ENCODE results near the gene TTC34. TPM values are rescaled to one million over a fixed set of nuclear protein-coding genes. Genes with fewer than 3 reads are reported as not detected.

TTC34 gene
- total RNA-seq, 1 donor from 2014 or later: 3.6 TPM

DNA sequence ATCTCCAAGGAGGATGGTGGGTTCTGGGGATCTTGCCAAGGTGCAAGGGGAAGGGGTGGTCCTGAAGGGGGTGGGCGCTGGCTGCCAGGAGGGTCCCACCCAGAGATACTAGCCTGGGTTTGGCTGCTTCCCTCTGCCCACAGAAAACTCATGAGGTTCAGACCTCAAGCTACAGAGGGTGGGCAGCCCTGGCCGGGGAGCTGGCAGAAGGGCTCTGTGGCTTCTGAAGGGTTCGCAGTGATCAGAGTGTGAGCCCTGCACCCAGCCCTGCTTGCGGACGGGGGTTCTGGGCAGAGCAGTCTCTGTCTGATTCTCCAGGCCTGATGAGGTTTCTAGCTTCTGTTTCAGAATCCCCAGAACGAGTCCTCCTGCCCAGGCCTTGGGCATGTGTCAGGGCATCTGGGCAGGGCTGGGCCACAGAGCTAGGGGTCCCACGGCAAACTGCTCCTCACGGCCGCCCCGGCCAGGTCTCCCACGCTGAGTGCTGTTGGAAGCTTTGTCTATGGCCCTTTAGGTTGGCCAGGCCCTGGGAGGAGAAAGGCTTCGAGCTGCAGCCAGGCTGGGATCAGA lies 168.0 kb downstream of the TTC34 start:
- H3K4me1 Mint-ChIP-seq: no peaks in the 10 kb centered on the region
- no peak for DNase-seq (ENCODE audit: low spot score in 2 of 2, unreplicated experiment in 2 of 2)
- no peaks in the 10 kb centered on the region for H3K36me3 Mint-ChIP-seq
- TF ChIP-seq, protein P1, sequence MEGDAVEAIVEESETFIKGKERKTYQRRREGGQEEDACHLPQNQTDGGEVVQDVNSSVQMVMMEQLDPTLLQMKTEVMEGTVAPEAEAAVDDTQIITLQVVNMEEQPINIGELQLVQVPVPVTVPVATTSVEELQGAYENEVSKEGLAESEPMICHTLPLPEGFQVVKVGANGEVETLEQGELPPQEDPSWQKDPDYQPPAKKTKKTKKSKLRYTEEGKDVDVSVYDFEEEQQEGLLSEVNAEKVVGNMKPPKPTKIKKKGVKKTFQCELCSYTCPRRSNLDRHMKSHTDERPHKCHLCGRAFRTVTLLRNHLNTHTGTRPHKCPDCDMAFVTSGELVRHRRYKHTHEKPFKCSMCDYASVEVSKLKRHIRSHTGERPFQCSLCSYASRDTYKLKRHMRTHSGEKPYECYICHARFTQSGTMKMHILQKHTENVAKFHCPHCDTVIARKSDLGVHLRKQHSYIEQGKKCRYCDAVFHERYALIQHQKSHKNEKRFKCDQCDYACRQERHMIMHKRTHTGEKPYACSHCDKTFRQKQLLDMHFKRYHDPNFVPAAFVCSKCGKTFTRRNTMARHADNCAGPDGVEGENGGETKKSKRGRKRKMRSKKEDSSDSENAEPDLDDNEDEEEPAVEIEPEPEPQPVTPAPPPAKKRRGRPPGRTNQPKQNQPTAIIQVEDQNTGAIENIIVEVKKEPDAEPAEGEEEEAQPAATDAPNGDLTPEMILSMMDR (IDR thresholded peaks at IDR 0.05; ENCODE audit: unreplicated experiment): no peak
- peaks cover 16% of the 10 kb centered on the region for H3K9me3 Mint-ChIP-seq
- H3K4me3 Mint-ChIP-seq: no peak overlapping the region
- no peak overlapping the region for H3K27ac Mint-ChIP-seq
- peaks cover 40% of the 10 kb centered on the region for H3K27me3 Mint-ChIP-seq (ENCODE audit: low read depth)

- Mint-ChIP-seq H3K4me1 (no peaks in the 10 kb centered on the region), H3K4me3 (no peak within 1 kb of the TSS), H3K27ac (no peak within 1 kb of the TSS), H3K36me3 (no peaks in the 10 kb centered on the region), H3K27me3 (ENCODE audit: low read depth) (peaks cover 47% of the 10 kb centered on the region), H3K9me3 (peaks cover 16% of the 10 kb centered on the region)
- TF ChIP-seq, protein P1 (IDR thresholded peaks at IDR 0.05; ENCODE audit: unreplicated experiment): no peak
- no peak for DNase-seq (ENCODE audit: low spot score in 2 of 2, unreplicated experiment in 2 of 2)
Measured at GRCh38 chr1:2632561-2633361, 168.7 kb downstream of the TTC34 start, which contains the start of gene MMEL1. MMEL1 (minus strand) TSS chr1:2633016; CDS start chr1:2629484, 3,532 bp downstream.

GRCh38 chr1:2632051-2632430 lies 169.5 kb downstream of the TTC34 start:
- no peak for DNase-seq (ENCODE audit: low spot score in 2 of 2, unreplicated experiment in 2 of 2)
- H3K27ac Mint-ChIP-seq: no peak overlapping the region
- no peak overlapping the region for H3K4me3 Mint-ChIP-seq
- TF ChIP-seq, protein P1 (IDR thresholded peaks at IDR 0.05; ENCODE audit: unreplicated experiment): no peak
- no peaks in the 10 kb centered on the region for H3K4me1 Mint-ChIP-seq
- H3K36me3 Mint-ChIP-seq: no peaks in the 10 kb centered on the region
- H3K27me3 Mint-ChIP-seq (ENCODE audit: low read depth): peaks cover 54% of the 10 kb centered on the region
- H3K9me3 Mint-ChIP-seq: peaks cover 15% of the 10 kb centered on the region

- H3K36me3 Mint-ChIP-seq: no peaks in the 10 kb centered on the region
- H3K4me1 Mint-ChIP-seq: no peaks in the 10 kb centered on the region
- peaks cover 10% of the 10 kb centered on the region for H3K9me3 Mint-ChIP-seq
- peaks cover 58% of the 10 kb centered on the region for H3K27me3 Mint-ChIP-seq (ENCODE audit: low read depth)
- TF ChIP-seq, protein P1 (IDR thresholded peaks at IDR 0.05; ENCODE audit: unreplicated experiment): no peak
- no peak overlapping the region for H3K27ac Mint-ChIP-seq
- DNase-seq (ENCODE audit: low spot score in 2 of 2, unreplicated experiment in 2 of 2): no peak
- no peak overlapping the region for H3K4me3 Mint-ChIP-seq
Measured at GRCh38 chr1:2631136-2632050, 170.1 kb downstream of the TTC34 start.

DNA sequence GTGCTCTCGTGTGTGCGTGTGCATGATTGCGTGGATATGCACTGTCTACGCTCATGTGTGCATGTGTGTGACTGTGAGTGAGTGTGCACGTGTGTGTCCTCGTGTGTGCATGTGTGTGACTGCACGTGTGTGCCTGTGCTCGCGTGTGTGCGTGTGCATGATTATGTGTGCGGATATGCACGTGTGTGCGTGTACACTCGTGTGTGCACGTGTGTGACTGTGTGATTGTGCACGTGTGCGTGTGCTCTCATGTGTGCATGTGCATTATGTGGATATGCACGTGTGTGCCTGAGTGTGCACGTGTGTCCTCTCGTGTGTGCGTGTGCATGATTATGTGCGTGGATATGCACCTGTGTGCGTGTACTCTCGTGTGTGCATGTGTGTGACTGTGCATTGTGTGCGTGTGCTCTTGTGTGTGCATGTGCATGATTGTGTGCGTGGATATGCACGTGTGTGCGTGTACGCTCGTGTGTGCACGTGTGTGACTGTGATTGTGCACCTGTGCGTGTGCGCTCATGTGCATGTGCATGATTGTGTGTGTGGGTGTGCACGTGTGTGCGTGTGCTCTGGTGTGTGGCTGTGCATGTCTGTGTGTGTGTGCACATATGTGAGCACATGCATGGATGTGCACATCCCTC lies 170.9 kb downstream of the TTC34 start:
- TF ChIP-seq, protein P1 (IDR thresholded peaks at IDR 0.05; ENCODE audit: unreplicated experiment): no peak
- H3K9me3 Mint-ChIP-seq: peaks cover 6% of the 10 kb centered on the region
- peaks cover 66% of the 10 kb centered on the region for H3K27me3 Mint-ChIP-seq (ENCODE audit: low read depth)
- H3K4me3 Mint-ChIP-seq: no peak overlapping the region
- no peaks in the 10 kb centered on the region for H3K36me3 Mint-ChIP-seq
- no peak overlapping the region for H3K27ac Mint-ChIP-seq
- DNase-seq (ENCODE audit: low spot score in 2 of 2, unreplicated experiment in 2 of 2): no peak
- H3K4me1 Mint-ChIP-seq: no peaks in the 10 kb centered on the region

Measured in mesothelial cell of epicardium (in vitro differentiated cells).